Spleen (tissue), 7 donors: ENCODE data around the gene NELFA.
"Not testable (repeated sequence)": the region's sequence is repeated elsewhere in the genome, so short reads cannot be mapped to it uniquely, and the experiment has no call there.

ENCODE experiments used
- CTCF ChIP-seq, 11 experiments: fragments of 200-600 bp in 7 of 11; fragments of 450-650 bp in 4 of 11; sonication (generic) in 4 of 11; IDR thresholded peaks in 8 of 11; conservative IDR thresholded peaks in 3 of 11; 1 replicate in 7 of 11; 2 replicates in 4 of 11; pipeline versions ENCODE4 v1.4.0 to v1.8.0; 2016 to 2021; ENCODE audit warnings: antibody characterized with exemption in 11 of 11, inconsistent platforms in 4 of 11, mild to moderate bottlenecking in 1 of 11
- POLR2A ChIP-seq, 3 donors: fragments of 450-650 bp; IDR thresholded peaks; one replicate each; pipeline ENCODE4 v1.5.1; 2017; ENCODE audit warnings: antibody characterized with exemption in 3 of 3, mild to moderate bottlenecking in 1 of 3
- donor health status: DM: no; HTN: no; CAD: no; lungs with moderate emphysema.
- donor health status: DM: no; HTN: no; CAD: no.
- donor health status: DM: no; HTN: no; CAD: no.

- not testable (repeated sequence) for TF ChIP-seq CTCF (IDR thresholded peaks at IDR 0.05 in 8 of 11, conservative IDR thresholded peaks at IDR 0.05 in 3 of 11); POLR2A (IDR thresholded peaks at IDR 0.05)
Observed at GRCh38 chr4:1993718-1994516, 14.9 kb downstream of the NELFA start.
